IMR-90 (cell line): ENCODE measurements around the gene IFNG. TPM values are rescaled to one million over a fixed set of nuclear protein-coding genes. Genes with fewer than 3 reads are reported as not detected.

Experiments
- ATAC-seq: fragments of 200-7000 bp; cut with Tn5 transposase; 2 replicates; pipeline ENCODE4 v1.9.1; 2020; ENCODE audit warnings: low read depth, mild to moderate bottlenecking, moderate library complexity
- BruUV-seq: library from RNA; stranded (reverse); fragments of 400-500 nt; replicated peaks from 2 replicates; lab custom pipeline; 2021; lab: Mats Ljungman, UMichigan
- CTCF ChIA-PET: fragments of 300-600 bp; formaldehyde crosslinking; extraction: SDS; loops from one replicate; lab custom pipeline; 2021; ENCODE audit warnings: antibody characterized with exemption; lab: Yijun Ruan, JAX
- POLR2A ChIA-PET: fragments of 300-600 bp; sonication (Branson Sonifier 250); formaldehyde crosslinking; loops from one replicate; lab custom pipeline; 2022; ENCODE audit warnings: antibody characterized with exemption; ENCODE audit not compliant: unreplicated experiment; lab: Charles Lee
- DNase-seq: peaks from one replicate; pipeline ENCODE4 v3.0.0; 2013
- H2AFZ ChIP-seq: replicated peaks from 2 replicates; pipeline ENCODE3; 2013; ENCODE audit warnings: low read length, mild to moderate bottlenecking; ENCODE audit not compliant: poor library complexity
- H2AK5ac ChIP-seq: 2 replicates; pipeline ENCODE4 v1.6.1; 2013; ENCODE audit warnings: low read depth, low read length, inconsistent platforms
- H2AK9ac ChIP-seq: replicated peaks from 2 replicates; pipeline ENCODE3; 2013; ENCODE audit warnings: mild to moderate bottlenecking, low read depth, low read length, moderate library complexity; ENCODE audit not compliant: poor library complexity
- H2BK120ac ChIP-seq: 2 replicates; pipeline ENCODE4 v1.6.1; 2013; ENCODE audit warnings: low read depth, low read length, inconsistent platforms
- H2BK15ac ChIP-seq: 3 replicates; pipeline ENCODE4 v1.6.1; 2013; ENCODE audit warnings: low read depth, low read length, inconsistent platforms
- H2BK20ac ChIP-seq: 2 replicates; pipeline ENCODE4 v1.6.1; 2013; ENCODE audit warnings: low read depth, mild to moderate bottlenecking, inconsistent platforms, low read length, moderate library complexity
- H2BK5ac ChIP-seq: 2 replicates; pipeline ENCODE4 v1.6.1; 2013; ENCODE audit warnings: mild to moderate bottlenecking, low read depth, low read length, inconsistent platforms; ENCODE audit not compliant: poor library complexity, severe bottlenecking
- H3K14ac ChIP-seq: replicated peaks from 2 replicates; pipeline ENCODE4 v1.6.1; 2013; ENCODE audit warnings: low read depth, low read length, inconsistent platforms
- H3K18ac ChIP-seq: 2 replicates; pipeline ENCODE4 v1.6.1; 2013; ENCODE audit warnings: low read depth, low read length, control low read depth
- H3K23ac ChIP-seq: 2 replicates; pipeline ENCODE4 v1.6.1; 2013; ENCODE audit warnings: low read depth, low read length, inconsistent platforms
- H3K27ac ChIP-seq: 2 replicates; pipeline ENCODE4 v1.5.1; 2013; ENCODE audit warnings: mild to moderate bottlenecking, control low read depth, low read length; ENCODE audit not compliant: insufficient read depth
- H3K27me3 ChIP-seq: 2 replicates; pipeline ENCODE4 v1.6.1; 2013; ENCODE audit warnings: low read length; ENCODE audit not compliant: control insufficient read depth, insufficient read depth
- H3K36me3 ChIP-seq: 2 replicates; pipeline ENCODE4 v1.6.1; 2013; ENCODE audit warnings: low read length, mixed read lengths; ENCODE audit not compliant: control insufficient read depth, insufficient read depth
- H3K4ac ChIP-seq: 2 replicates; pipeline ENCODE4 v1.6.1; 2013; ENCODE audit warnings: low read depth, low read length, inconsistent platforms
- H3K4me1 ChIP-seq: 2 replicates; pipeline ENCODE4 v1.6.1; 2013; ENCODE audit warnings: low read length, mixed read lengths; ENCODE audit not compliant: control insufficient read depth, insufficient read depth
- H3K4me2 ChIP-seq: 2 replicates; pipeline ENCODE4 v1.6.1; 2013; ENCODE audit warnings: low read depth, mild to moderate bottlenecking, control low read depth, low read length, moderate library complexity
- H3K4me3 ChIP-seq: 2 replicates; pipeline ENCODE4 v1.5.1; 2013; ENCODE audit warnings: low read depth, mild to moderate bottlenecking, control low read depth, low read length, moderate library complexity; ENCODE audit not compliant: insufficient read depth
- H3K56ac ChIP-seq: 2 replicates; pipeline ENCODE4 v1.6.1; 2013; ENCODE audit warnings: low read length, inconsistent platforms; ENCODE audit not compliant: insufficient read depth; ENCODE audit errors: extremely low read depth
- H3K79me1 ChIP-seq, 2 experiments: 2 replicates each; pipeline ENCODE4 v1.6.1; 2013; ENCODE audit warnings: low read length in 2 of 2, inconsistent platforms in 1 of 2, low read depth in 1 of 2
- H3K9ac ChIP-seq: 2 replicates; pipeline ENCODE4 v1.6.1; 2013; ENCODE audit warnings: low read depth, low read length, control low read depth
- H3K9me1 ChIP-seq: 2 replicates; pipeline ENCODE4 v1.6.1; 2013; ENCODE audit warnings: low read length, inconsistent platforms; ENCODE audit not compliant: insufficient read depth
- H3K9me3 ChIP-seq: 2 replicates; pipeline ENCODE4 v1.6.1; 2013; ENCODE audit warnings: low read length; ENCODE audit not compliant: control insufficient read depth, insufficient read depth
- H4K20me1 ChIP-seq: 2 replicates; pipeline ENCODE4 v1.6.1; 2013; ENCODE audit warnings: low read length, inconsistent platforms; ENCODE audit not compliant: insufficient read depth
- H4K5ac ChIP-seq: 2 replicates; pipeline ENCODE4 v1.6.1; 2013; ENCODE audit warnings: mild to moderate bottlenecking, low read depth, low read length, control low read depth
- H4K8ac ChIP-seq, 2 experiments: 2 replicates each; pipeline ENCODE4 v1.6.1; 2013; ENCODE audit warnings: low read depth in 2 of 2, low read length in 2 of 2, control low read depth in 1 of 2, inconsistent platforms in 1 of 2
- H4K91ac ChIP-seq: 2 replicates; pipeline ENCODE4 v1.6.1; 2013; ENCODE audit warnings: low read depth, low read length, inconsistent platforms; ENCODE audit not compliant: insufficient read depth
- CHD1 ChIP-seq: IDR thresholded peaks from 2 replicates; pipeline ENCODE4 v1.6.1; 2012; ENCODE audit warnings: low read depth, low read length, improper control_type of control experiment
- CTCF ChIP-seq: conservative IDR thresholded peaks from 2 replicates; pipeline ENCODE4 v1.5.1; 2012; ENCODE audit warnings: mild to moderate bottlenecking, low read depth, low read length, improper control_type of control experiment
- MXI1 ChIP-seq: IDR thresholded peaks from 2 replicates; pipeline ENCODE4 v1.6.1; 2012; ENCODE audit warnings: low read depth, mild to moderate bottlenecking, low read length, moderate library complexity, borderline replicate concordance
- NFE2L2 ChIP-seq: fragments of 150-350 bp; IDR thresholded peaks from 2 replicates; pipeline ENCODE4 v1.6.1; 2016; ENCODE audit warnings: low read depth, mild to moderate bottlenecking, low read length
- RCOR1 ChIP-seq: IDR thresholded peaks from 2 replicates; pipeline ENCODE4 v1.6.1; 2012; ENCODE audit warnings: mild to moderate bottlenecking, low read length, improper control_type of control experiment; ENCODE audit not compliant: insufficient replicate concordance
- WGBS, 2 experiments: methylation state at CpG; one replicate each; pipeline versions ENCODE4 v1.1.5 to v1.1.7; 2013; ENCODE audit warnings: missing lambda C conversion rate in 2 of 2; ENCODE audit not compliant: insufficient read length in 1 of 2; ENCODE audit errors: extremely low coverage in 2 of 2; 5-methylcytosine and 5-hydroxymethylcytosine counted together
- dilution Hi-C: fragments of 300-500 bp; cut with HindIII; formaldehyde crosslinking; loops from one replicate; pipeline ENCODE4 v1.14.3; 2018; ENCODE audit warnings: low sequenced_read_pairs; ENCODE audit not compliant: unreplicated experiment
- in situ Hi-C: fragments of 300-500 bp; cut with MboI; formaldehyde crosslinking; loops from 3 replicates; pipeline ENCODE4 v1.14.3; 2019; ENCODE audit warnings: low sequenced_read_pairs, inconsistent platforms, mixed read lengths
- intact Hi-C: fragments of 100-400 bp; cut with micrococcal nuclease; formaldehyde crosslinking; loops from 2 replicates; pipeline ENCODE4 v1.10.0; 2022
- polyA plus RNA-seq, 3 experiments: library from polyadenylated mRNA; depleted of rRNA; stranded (reverse); fragments of >200 nt; gene quantifications; 2 replicates each; pipeline ENCODE4 v1.2.3, GENCODE V29; 2012; ENCODE audit warnings: low replicate concordance in 1 of 3
- total RNA-seq: library from RNA; depleted of rRNA; stranded (reverse); fragments of >200 nt; gene quantifications from 2 replicates; pipeline ENCODE4 v1.2.3, GENCODE V29; 2012

The IFNG gene
- total and polyA plus RNA-seq, 2 of the 4 experiments (the other 2 are of a cell fraction): not detected

DNA sequence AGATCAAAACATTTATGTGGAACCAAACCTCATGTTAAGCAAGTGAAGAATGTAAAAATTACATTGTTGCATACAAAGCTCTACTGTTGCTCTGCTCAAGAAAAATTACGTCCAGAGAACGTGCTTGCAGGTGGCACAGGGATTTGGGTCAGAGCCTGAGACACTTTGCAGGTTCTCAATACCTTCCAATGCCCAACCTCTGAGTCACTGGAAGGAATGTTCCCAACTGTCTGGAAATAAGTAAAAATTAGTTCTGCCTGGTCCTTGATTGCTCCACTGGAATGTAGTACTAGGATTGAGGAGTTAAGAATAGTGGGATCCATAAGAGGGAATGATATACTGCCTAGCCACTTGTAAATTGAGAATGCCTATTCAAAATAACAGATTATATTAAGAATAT lies 2.8 kb upstream of the IFNG start:
- in situ Hi-C loops (no loop called here), dilution Hi-C loops (no loop called here), intact Hi-C loops (no loop called here)
- no peak overlapping the region for H3K4ac ChIP-seq
- H4K5ac ChIP-seq: no peak overlapping the region
- H3K14ac ChIP-seq: no peak overlapping the region
- no peaks in the 10 kb centered on the region for H3K79me1 ChIP-seq
- H3K27me3 ChIP-seq: no peaks in the 10 kb centered on the region; the same call in 1 of the 2 replicates
- H3K23ac ChIP-seq: no peak overlapping the region
- POLR2A ChIA-PET: no interaction called here
- no TSS peak for BruUV-seq
- no peak overlapping the region for H3K4me3 ChIP-seq
- H2AK9ac ChIP-seq: no peak overlapping the region
- no peaks in the 10 kb centered on the region for H3K4me1 ChIP-seq
- no peak for DNase-seq
- no peaks in the 10 kb centered on the region for H4K20me1 ChIP-seq
- H4K8ac ChIP-seq: no peak overlapping the region
- no peak overlapping the region for H2BK20ac ChIP-seq
- H2AFZ ChIP-seq: no peak overlapping the region
- ATAC-seq: no peak
- H3K27ac ChIP-seq: no peak overlapping the region
- no peak overlapping the region for H3K9ac ChIP-seq
- CTCF ChIA-PET: interaction anchor here (0.6 to 0.8 kb wide), 2 partner anchors 16 to 658 kb away, joined by 4 to 8 read pairs; no protein-coding TSS in a partner anchor
- no peak overlapping the region for H3K4me2 ChIP-seq
- H4K91ac ChIP-seq: no peak overlapping the region
- no peak overlapping the region for H3K56ac ChIP-seq
- no CpG with 5 or more reads among the region's 2 CpGs for WGBS, 2 experiments
- H2BK5ac ChIP-seq: no peak overlapping the region
- H3K9me3 ChIP-seq: no peaks in the 10 kb centered on the region
- no peak overlapping the region for H2BK120ac ChIP-seq
- no peaks in the 10 kb centered on the region for H3K36me3 ChIP-seq
- no peak overlapping the region for H2BK15ac ChIP-seq
- H2AK5ac ChIP-seq: no peak overlapping the region
- H3K9me1 ChIP-seq: no peaks in the 10 kb centered on the region
- TF ChIP-seq MXI1: no peak
- TF ChIP-seq CHD1: no peak
- no peak for TF ChIP-seq RCOR1
- TF ChIP-seq CTCF: no peak
- TF ChIP-seq NFE2L2: no peak
- no peak overlapping the region for H3K18ac ChIP-seq
